ENCODE data around the gene KIAA1217. TPM values are rescaled to one million over a fixed set of nuclear protein-coding genes. Genes with fewer than 3 reads are reported as not detected.

Gene KIAA1217
- total RNA-seq, 1 experiment from 2014 or later: 9.3 TPM

DNA sequence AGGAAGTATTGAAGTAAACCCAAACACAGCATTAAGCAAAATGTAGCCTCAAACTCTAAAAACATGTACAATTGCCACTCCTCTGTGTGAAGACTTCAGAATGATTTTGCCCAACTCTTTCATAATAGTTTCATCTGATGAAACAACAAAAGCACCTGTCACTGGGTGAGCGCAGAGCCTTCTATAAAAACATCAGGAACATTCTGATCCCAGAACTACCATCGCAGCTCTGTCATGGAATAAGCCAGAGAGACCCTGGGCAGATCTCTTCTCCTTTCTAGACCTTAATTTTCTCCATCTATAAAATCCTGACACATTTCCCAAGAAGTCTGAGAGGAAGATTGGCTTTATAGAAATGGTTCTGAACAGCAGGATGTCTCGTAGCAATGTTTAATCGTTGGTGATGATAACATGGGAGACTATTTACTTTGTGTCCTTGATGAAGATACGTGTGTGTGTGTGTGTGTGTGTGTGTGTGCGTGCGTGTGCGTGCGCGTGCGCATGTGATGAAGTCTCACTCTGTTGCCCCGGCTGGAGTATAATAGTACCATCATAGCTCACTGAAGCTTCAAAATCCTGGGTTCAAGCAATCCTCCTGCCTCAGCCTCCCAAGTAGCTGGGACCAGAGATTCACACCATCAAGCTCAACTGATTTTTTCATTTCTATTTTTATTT, 198.0 kb downstream of the KIAA1217 start:
- DNase-seq (ENCODE audit: low read depth): no peak

DNA sequence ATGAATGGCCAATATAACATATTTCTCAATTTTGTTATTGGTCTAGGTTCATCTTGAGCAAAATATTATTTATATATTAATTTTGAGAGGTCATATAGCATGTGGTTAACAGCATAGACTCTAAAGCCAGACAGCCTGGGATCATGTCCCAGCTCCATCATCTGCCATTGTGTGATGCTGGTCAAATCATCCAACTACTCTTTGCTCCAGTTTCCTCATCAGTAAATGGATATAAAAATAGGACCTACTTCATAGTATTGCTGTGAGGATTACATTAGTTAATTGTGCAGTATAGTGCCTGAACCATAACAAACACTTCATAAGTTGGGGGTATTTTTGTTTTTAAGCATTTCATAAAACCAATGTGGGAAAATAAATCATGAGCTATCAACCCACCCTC, 199.0 kb downstream of the KIAA1217 start:
- no peak for DNase-seq (ENCODE audit: low read depth)

DNA sequence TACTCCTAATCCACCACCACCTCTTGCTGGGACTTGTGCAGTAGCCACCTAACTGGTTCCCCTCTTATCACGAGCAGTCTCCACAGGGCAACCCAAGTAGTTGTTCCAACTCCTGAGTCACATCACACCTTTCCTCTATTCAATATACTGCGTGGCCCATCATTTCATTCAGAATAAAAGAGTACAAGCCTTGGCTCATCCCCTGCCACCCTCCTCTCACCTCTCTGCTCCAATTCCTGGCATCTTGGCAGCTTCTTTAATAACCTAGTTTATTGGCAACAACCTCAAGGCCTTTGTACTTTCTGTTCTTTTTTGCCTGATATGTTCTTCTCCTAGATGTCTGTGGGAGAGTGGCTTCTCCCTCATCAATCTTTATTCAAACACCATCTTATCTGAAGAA, 199.4 kb downstream of the KIAA1217 start:
- DNase-seq (ENCODE audit: low read depth): no peak

DNA sequence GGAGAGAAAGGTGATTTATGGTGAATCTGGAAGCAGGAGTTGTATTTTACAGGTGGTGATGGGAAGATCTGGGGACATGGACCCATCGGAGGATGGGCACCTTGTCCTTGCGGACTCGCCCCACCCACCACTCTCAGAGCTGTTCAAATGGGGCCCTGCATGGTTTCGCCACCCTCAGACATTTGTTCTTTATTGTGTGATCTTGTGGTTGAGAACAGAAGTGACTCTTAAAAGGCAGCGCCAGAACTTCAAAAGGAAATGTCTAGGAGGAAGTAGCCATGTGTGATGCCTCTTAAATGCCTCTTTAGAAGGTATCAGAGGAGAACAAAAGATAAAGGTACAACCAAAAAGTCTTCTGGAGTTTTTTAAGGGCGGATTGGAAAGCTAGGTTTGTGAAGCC, 205.7 kb downstream of the KIAA1217 start:
- DNase-seq (ENCODE audit: low read depth): no peak

DNA sequence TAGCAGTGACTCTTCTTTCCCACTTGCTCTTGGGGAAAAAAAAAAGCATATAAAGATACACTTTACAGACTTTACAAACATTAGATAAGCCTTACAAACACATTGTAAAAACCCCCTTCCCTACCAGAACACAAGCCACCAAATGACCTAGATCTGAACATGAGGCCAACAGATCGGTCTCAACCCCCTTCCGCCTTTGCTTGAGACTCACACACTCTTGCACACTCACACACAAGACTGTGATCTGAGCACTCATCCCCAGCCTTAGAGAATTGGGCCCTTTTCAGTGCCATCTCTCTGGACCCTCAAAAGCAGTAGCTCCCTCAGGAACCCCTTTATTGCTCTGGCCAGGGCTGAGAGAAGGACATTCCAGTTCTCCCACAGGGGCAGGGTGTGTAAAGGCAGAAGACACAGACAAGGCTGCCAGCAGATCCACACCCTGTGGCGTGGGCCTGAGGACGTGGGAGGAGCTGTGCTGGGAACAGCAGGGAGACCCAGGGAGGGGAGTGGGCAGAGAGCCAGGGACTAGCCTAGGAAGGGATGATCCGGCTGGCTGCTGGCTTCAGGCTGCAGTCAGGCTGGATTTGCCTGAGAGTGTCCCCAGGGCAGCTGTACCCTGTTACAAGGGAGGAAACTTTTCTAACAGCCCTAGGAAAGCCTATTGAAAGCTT, 206.7 kb downstream of the KIAA1217 start:
- DNase-seq (ENCODE audit: low read depth): peak; percentile 61

DNA sequence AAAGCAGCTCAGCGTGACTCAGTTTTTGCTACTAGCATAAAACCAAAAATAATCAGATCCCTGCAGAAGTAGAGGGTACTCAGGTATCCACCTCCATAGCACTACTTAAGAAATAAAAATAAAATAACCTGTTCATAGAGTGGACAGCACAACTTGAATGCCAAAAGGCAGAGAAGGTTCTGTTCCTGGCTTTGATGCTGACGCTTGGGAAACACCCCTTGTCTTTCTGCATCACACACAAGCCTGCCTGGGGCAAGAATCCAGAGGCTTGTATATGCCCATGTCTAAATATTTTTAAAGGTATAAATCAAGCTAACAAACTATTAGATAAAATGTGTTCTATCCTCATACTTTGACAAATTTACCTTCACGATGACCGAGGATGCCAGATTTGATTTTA, 207.3 kb downstream of the KIAA1217 start:
- DNase-seq (ENCODE audit: low read depth): no peak

DNA sequence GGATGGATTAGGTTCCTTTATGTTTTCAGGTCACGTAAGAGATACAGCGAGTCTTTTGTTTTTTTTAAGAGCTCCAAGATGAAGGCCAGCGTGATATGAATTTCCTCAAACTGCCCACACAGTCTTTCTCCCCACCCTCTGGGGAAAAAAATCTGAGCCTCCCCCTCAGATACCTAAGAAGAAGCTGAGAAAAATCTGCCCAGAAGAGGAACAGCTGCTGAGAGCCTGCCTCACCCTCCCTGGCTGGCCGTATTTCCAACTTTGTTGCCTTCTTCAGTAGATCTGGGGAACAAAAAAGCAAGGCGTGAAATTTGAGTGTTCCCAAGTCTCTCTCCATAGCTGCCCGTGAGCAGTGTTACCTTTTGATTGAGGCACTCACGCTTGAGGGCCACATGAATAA, 208.1 kb downstream of the KIAA1217 start:
- DNase-seq (ENCODE audit: low read depth): no peak

DNA sequence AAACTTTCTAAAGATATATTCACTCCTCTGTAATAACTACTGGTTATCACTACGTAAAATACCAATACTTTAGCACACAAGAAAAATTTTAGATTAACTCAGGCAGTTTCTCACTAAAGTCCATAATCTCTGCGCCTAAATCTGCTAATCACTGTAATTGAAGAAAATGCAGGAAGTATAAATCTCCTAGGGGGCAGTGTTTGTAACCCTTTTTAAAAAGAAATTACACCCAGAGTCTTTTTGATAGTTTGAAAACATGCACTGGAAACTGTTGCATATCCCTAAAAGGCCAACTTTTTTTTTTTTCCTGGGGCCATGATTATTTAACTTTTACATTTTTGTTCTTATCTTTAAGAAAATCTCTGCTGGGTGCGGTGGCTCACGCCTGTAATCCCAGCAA, 209.6 kb downstream of the KIAA1217 start:
- peak; percentile 55 for DNase-seq (ENCODE audit: low read depth)

DNA sequence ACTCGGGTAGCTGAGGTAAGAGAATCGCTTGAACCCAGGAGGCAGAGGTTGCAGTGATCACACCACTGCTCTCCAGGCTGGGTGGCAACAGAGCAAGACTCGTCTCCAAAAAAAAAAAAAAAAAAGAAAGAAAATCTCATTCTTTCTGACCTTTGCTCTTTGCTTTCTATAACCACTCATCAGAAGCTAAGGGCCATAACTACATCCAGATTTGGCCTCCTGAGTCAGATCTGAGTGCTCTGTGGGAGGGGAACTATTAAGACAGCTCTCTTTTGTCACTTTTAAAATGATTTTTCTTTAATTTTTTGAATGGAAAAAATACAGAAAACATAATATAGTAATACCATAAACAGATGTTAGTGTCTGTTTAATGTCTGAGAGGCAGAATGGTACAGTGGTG, 210.1 kb downstream of the KIAA1217 start:
- DNase-seq (ENCODE audit: low read depth): peak; percentile 31

DNA sequence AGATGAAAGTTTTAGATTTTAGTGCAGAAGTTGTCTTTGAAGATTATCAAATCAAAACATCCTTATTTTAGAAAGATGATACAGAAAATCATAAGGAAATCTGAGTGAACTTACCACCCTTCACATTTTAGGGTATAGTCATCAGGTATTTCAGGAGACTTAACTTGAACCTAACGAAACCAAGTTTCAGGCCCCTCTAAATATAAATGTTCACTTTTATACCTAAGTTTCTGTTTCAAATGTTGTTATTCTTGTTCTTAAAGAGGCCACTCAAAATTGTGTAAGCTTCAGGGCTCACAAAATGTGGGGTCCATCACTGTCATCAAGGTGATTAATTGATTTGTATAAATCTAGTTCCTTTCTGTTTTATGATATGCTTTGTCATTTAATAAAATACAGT, 216.2 kb downstream of the KIAA1217 start:
- DNase-seq (ENCODE audit: low read depth): no peak

DNA sequence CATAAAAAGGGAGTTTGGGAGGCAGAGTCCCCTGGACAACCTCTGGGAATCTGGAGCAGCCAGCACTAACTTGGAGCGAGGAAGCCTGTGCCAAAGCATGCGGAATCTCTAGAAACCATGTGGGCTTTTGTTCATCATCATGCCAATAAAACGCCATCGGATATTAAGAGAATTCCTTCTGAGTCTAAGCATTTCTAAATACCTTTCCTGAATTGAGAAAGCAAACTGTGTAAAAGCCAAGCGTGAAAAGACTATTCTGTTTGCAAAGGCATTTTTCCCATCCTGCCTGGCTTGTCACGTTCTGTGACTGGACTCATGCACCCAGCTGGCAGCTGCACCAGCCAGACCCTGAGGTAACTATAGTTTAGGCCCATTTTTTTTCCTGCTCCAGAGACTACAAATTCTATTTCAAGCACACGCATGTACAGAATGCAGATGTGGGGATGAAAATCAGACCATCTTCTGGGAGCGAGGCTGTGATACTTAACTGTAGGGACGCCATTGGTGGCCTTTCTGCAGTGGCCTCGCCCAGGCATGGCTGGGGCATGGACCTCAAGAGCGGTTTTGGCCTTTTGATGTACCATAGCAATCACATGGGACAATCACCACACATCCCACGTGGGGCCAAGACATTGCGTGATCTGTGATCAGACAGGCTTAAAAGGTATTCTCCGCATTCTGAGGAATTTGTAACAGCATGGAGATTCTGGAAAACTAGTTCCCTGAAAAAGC, 218.9 kb downstream of the KIAA1217 start:
- peak; percentile 44 for DNase-seq (ENCODE audit: low read depth)

DNA sequence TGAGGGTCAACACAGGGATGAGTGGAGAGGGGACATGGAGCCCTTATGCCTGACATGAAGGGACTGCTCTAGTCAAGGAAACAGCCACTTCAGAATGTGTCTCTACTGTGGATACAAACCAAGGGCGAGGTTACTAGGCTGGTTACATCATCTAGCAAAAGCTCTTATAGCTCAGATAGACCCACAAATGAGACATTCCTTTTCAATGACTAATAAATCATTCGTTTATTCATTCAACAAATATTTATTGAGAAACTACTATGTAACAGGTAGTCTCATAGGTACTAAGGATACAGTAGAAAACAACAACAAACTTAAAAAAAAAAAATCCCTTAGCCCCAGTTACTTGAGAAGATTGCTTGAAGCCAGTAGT, 219.5 kb downstream of the KIAA1217 start:
- peak; percentile 77 for DNase-seq (ENCODE audit: low read depth)

DNA sequence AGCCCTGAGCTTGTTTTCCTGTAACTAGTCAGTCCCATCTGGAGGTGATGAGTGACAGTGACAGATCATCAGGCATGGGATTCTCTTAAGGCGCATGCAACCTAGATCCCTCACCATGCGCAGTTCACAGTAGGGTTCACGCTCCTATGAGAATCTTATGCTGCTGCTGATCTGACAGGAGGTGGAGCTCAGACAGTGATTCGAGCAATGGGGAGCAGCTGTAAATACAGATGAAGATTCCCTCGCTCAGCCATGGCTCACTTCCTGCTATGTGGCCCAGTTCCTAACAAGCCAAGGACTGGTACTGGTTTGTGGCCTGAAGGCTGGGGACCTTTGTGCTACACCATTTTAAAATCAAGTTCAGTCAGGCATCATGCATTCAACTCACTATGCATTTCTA, 221.7 kb downstream of the KIAA1217 start:
- DNase-seq (ENCODE audit: low read depth): peak; percentile 66

DNA sequence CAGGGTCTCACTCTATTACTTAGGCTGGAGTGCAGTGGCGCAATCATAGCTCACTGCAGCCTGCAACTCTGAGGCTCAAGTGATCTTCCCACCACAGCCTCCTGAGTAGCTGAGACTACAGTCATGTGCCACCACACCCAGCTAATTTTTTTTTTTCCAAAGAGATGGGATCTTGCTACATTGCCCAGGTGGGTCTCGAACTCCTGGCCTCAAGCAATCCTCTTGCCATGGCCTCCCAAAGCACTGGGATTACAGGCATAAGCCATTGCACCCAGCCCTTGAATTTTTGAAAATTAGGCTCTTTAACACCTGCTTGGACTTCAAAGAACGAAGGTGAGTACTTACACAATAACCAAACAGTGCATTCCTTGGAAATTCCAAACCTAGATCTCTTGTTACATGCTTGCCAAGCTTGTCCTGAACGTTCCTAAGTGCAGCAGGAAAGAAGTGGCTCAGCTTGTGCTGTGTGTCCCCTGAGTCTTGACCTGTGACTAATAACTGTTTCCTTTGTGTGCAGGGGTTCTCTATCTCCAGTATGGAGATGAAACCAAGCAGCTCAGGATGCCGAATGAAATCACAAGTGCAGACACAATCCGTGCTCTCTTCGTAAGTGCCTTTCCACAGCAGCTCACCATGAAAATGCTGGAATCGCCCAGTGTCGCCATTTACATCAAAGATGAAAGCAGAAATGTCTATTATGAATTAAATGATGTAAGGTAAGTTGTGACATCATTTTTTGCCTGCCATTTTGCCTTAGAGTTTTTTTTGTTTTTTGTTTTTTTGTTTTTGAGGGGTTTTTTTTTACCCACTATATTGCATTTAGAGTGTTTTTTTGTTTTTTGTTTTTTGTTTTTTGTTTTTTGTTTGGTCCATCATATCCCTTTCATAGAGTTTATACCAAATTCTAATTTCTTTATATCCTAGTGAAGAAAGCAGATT, 223.8 kb downstream of the KIAA1217 start:
- peak; percentile 80 for DNase-seq (ENCODE audit: low read depth)

DNA sequence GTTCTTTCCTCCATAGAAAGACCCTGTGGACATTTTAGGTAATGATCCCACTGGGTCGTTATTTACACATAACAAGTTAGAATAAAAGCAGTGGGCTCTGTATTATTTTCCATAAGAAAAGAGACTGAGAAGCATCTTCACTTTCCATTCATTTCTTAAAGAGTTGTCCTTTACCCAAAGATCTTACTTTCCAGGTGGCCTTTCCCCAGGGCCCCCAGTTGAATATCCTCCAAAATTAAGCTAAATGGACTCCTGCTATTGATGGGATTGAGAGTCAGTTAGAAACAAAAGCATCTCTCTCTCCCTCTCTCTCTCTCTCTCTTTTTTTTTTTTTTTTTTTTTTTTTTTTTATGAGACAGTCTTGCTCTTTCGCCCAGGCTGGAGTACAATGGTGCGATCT, 224.8 kb downstream of the KIAA1217 start:
- no peak for DNase-seq (ENCODE audit: low read depth)

DNA sequence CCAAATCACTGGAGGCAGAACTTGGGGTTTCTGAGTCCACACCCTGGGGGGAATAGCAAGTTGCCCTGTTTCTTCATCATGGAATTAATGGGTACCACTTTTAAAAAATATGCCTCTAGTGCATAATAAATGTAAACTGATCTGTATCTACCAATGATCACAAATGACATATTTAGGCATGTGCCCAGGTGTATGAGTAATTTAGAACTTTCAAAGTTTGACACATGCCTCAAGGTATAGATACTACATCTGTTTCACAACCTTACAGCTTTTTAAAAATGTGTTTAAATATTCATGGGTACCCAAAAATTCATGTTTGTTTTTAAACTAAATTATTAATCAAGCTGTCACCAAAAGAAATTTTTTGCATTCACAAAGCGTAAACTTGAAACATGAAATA, 226.0 kb downstream of the KIAA1217 start:
- DNase-seq (ENCODE audit: low read depth): no peak

DNA sequence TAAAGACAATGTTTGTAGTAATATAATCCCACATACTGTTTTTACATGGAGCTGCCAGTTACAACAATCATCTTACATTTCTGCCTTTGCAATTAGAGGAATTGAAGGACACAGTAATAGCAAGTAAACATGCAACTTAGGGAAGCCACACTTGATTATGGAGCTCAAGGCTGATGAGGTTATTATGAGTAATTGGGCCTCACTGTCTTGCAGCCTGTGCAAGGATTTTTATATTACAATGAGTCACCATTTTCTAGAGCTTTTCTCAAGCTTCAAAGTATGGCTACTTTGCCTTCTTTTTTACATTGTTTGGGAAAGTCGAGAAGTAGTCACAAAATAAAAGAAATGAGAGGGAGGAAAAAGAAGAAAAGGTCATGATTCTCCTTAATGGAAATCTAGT, 226.4 kb downstream of the KIAA1217 start:
- DNase-seq (ENCODE audit: low read depth): peak; percentile 83

DNA sequence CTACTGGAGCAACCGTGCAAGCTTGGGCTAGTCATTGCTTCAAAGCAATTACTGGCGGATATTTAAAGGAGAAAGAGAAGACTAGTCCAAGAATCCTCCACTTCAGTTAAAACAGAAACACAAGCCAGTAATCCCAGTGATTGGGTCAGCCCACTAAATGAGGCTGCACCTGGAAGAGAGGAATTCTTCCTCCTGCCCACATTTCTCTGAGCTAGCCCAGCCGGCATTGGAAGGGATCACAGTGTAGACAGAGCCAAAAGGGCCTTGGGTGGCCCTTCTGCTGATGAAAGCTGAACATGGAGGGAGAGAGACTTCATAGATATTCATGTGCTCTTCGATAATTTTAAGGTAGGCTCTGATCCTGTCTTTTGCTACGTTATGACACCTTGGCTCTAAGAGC, 228.4 kb downstream of the KIAA1217 start:
- no peak for DNase-seq (ENCODE audit: low read depth)

DNA sequence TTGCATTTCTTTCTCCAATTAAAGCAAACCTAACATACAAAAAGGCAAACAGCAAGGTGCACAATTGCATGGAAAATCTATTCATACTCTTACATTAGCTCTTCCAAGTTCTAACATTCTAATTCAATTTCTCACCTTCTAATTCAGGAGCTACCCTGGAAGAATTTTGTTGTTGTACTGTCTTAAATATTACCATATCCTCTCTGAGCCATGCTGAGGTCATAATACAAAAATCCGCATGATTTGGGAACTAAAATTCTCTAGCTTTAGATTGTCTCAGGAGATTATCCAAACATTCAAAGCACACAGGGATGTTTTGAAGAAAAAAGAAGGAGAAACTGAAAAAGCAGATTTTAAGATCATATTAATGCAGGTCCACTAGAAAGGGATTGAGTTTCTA, 229.9 kb downstream of the KIAA1217 start:
- no peak for DNase-seq (ENCODE audit: low read depth)

DNA sequence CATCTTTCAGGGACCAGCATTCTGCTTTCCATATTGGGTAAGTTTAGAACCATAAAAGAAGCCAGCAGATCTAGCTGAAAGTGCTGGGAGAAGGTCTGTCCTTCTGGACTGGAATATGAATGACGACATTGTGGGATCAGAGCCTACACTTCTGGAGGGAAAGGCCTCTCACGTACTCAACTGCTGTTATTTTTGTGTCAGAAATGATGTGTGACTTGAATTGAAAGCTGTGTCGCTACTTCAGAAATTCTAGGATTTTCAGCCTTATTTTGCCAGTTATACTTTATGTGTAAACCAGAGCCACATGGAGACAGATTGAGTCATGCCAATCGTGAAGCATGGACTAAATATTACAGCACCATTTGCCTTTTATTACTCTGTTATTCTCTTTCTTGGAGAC, 231.0 kb downstream of the KIAA1217 start:
- DNase-seq (ENCODE audit: low read depth): no peak

DNA sequence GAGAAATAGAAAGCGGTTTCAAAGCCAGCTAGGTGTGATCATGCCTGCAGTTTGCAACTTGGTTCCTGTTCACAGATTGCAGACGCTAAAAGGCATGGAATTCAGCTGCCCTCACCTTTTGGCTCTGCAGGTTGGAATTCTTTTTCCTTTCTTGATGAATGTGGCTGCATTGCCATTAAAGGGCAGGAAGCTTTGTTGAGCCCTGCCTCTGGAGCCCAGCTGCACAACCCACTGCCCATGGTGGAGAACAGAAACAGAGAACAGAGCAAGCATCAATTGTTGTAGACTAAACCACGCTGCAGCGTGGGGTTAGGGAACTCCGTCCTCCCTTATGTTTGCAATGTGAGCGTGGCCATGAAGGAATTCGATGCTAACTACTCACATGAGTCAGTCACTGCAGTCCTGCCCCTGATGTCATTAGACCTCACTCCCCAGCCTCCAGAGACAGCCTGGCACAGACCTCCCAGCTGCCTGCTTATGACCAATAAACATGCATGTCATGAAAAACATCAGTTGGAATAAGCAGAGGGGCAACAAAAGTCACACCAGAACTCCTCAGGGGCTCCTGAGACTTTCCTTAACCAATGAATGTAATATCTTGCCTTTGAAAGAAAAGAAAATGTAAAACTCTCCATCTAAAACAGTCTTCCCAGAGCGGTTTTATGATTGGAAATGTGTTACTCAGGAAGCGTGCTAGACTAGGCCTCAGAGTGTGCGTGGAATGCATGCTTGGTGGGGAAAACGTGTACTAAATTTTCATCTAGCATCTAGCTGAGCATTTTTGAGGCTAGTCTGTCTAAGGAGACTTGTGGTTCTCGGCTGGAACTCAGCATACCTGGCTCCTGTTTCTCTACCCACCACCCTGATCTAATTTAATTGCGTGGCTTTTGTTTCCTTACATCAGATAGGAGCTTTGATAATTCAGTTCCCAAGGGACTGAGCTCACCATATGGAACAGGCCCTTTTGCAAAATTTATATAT, 232.2 kb downstream of the KIAA1217 start:
- peak; percentile 87 for DNase-seq (ENCODE audit: low read depth)
